ENCODE data around the gene CDH4.
"Not testable (repeated sequence)": the region's sequence is repeated elsewhere in the genome, so short reads cannot be mapped to it uniquely, and the experiment has no call there.

CDH4 gene

GRCh38 chr20:61422636-61423425 is 170.8 kb downstream of the CDH4 start:
- no peak for DNase-seq

- DNase-seq: no peak
Observed at GRCh38 chr20:61424011-61424627, 172.1 kb downstream of the CDH4 start.

DNA sequence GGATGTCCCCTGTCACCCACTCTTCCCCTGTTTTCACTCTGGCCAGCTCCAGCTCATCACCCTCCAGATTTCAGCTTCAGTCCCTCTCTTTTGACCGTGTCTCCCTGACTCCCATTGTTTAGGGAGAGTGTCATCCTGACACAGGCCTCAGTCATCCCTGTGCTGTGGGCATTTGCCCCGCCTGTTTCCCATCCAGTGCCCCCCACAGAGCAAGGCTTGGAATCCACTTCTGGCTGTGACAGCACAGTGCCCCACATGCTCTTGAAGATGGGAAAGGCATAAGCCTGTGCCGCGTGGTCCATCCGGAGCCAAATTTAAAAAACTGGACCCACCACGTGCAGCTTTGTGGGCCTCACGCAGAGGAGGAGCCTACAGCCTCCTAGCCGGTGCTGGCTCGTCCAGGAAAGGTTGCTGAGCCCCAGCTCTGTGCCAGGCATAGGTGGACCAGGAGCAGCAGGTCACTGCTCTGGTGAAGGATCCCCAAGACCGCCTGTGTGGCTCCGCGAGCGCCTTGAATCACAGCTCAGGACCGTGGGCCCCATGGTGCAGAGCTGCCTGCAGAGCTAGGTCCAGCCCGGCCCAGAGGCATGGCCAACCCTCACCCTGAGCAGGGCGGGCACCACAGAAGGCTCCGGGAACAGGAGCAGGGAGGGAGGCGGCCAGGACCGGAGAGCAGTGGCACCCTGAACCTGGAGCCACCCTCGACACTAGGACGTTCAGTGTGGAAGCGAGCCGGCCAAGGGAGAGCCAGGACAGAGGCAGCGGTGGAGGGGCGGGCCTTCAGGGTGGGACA is 172.8 kb downstream of the CDH4 start:
- DNase-seq: no peak

GRCh38 chr20:61425541-61425991 is 173.5 kb downstream of the CDH4 start:
- not testable (repeated sequence) for DNase-seq

DNA sequence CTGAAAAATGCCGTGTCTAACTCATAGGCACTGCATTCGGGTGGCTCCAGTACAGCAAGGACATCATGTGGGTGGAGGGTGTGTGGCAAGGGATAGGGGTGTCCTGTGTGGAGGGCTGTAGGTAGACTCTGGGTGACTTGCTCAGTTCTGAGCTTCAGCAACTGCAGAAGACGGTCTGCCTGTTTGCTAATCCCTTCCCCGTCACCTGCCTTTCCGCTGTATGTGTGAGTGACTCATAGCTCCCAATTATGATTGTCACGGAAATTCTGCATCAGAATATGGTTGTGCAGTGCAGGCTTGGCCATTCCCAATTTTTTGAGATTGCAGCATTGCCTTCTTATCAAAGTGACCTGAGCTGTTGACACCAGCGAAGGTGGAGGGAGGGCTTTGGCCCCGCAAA is 174.3 kb downstream of the CDH4 start:
- no peak for DNase-seq

- no peak for DNase-seq
Observed at GRCh38 chr20:61429458-61430227, 177.6 kb downstream of the CDH4 start.

DNA sequence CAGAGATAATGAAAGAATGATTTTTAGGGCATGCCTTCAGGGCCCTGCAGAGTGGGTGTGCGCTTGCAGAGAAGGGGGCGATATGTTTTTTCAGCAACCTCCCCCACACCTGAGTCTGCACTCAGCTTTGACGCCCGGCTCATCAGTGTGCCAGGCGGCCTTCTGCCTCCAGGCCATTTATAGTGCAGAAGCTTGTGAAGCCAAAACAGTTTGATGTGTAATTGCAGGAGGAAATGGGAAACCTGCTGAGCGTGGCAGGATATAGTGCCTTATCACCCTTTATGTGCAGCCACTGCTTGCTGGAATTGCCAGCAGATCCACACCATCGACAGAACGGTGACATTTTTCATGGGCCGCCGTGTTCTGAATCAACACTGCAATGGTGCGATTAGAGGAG is 178.2 kb downstream of the CDH4 start:
- DNase-seq: no peak

GRCh38 chr20:61433176-61433575 is 181.1 kb downstream of the CDH4 start:
- no peak for DNase-seq

DNA sequence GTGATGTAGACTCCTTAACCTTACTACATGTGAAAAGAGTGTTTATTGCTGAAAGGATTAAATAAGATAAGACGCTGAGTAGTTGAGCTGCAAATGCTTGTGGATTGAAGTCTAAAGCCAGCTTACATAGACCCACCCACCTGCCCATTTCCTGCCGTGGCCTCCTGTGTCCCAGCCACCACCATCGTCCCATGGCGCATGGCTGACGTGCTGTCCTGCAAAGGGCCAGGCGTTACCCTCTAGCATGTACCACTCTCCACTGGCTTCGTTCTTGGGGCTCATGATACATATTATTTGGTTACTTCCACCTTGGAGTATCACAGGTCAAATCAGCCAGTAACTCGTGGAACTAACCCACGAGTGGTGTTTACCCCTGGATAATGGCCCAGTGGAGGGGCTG is 181.8 kb downstream of the CDH4 start:
- no peak for DNase-seq

GRCh38 chr20:61434341-61434781 is 182.3 kb downstream of the CDH4 start:
- DNase-seq: no peak

DNA sequence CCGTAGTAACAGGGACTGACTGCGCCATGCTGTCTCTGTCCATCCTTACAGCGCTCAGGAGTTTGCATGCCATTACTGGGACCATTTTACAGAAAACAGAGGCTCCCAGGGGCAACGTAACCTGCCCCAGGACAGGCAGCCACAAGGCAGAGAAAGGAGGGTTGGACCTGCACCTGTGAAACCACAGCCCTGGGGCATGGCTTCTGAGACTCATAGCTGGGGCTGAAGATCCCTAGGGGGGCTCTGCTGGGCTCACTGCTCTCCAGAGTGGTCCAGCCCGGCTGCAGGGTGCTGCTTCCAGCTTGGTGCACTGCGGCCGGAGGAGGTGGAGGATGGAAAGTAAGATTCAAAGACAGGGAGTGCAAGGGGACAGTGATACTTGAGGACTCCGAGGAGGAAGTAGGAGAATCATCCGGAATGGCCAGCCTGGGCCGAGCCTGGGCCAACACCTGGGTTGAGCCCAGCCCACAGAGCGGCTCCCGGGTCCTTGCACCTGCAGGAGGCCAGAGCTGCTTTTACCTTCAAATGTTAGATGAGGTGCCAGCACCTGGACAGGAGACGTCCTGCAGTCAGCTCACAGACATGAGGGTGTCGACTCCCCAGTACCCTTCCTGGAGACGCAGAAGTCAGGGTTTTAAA is 183.2 kb downstream of the CDH4 start:
- DNase-seq: no peak

GRCh38 chr20:61435823-61436220 is 183.8 kb downstream of the CDH4 start:
- no peak for DNase-seq

DNA sequence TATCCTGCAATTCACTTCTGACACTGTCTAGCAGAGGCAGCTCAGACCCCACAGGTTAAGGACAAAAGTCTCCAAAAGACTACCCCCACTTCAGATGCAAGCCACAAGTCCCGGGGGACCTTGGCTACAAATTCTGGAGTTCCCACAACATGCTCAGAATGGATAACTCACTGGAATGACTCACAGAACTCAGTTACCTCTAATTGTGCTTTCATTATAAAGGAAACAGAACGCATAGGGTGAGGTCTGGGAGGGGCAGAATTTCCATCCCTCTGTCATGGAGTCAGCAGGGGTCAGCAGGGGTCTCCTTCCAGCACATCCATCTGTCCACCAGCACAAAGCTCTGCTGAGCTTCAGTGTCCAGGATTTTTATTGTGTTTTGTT is 184.2 kb downstream of the CDH4 start:
- no peak for DNase-seq

DNA sequence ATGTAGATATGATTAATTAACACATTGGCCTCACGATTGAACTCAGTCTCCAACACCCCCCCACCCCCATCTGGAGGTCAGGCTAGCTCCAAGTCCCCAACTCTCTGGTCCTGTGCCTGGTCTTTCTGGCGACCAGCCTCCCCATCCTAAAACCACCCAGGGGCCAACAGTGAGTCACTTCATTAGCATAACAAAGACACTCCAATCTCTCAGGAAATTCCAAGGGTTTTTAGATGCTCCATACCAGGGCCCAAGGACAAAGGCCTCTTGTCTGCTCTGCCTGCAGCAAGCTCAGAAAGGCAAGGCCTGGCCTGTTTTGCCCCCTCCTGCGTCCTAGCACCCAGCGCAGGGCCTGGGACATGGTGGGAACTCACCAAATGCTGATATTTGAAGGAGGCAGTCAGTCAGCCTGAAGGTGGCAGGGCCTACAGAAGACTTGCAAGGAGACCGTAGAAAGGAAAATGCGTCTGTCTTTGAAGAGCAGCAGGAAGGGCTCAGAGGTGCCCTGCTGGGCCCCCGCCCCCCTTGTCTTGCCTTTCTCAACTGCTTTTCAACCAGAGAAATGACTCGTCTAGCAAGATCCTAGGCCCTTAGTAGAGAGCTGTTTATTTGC is 184.7 kb downstream of the CDH4 start:
- DNase-seq: no peak

DNA sequence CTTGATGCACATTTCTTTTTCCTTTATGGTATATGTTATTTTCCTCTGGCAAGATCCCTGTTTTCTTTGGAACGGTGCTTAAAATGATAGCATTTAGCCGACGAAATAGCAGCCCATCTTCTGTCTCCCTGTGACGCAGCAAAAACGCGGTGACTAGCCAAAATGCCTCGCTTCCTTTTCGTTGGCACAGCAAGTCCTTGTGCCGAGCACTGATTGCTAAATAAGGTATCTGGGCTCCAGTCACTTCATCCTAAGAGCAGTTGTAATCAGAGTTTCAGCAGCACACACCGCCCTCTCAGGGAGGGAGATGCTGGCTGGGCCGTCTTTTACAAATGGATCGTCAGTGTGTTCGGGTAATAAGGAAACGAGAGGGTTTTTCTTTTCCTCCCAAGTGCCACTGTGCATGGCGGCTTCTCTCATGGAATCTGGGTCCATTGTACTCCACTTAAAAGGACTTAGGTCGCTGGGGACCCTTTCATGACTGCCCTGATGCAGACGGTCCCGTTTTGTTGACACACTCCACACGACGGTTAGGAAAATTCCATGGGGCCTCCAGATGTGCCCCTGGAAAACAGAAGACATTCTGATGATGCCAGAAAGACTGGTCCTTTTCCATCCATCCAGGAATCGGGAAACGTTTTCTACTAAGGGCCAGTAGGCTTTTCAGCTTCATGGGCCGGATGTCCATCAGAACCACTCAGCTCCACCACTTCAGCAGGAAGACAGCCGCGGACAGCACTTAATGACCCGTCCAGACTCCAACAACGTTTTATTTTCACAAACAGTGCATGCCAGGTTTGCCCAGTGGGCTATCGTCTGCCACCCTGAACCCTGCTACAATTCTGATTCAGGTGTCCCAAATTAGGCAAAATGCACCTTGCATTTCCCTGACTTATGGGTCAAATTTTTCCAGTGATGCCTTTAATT is 185.5 kb downstream of the CDH4 start:
- no peak for DNase-seq

DNA sequence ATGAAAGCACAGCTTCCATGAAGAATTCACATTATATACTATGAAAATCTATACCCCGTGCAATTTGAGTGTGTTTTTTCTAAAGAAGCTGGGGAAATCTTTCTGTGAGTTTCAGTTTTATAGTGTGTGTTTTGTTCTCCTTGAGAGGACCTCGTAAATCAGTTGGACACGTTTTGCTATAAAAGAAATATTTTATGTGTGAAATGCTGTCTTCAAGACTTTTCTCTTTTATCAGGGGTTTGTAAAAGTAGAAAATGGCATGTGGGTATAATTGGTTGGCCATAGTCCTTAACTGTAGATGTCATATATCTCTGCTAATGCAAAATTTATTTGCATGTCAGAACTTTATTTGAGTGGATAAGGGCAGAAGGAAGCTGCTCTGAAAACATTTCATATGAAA is 186.2 kb downstream of the CDH4 start:
- DNase-seq: no peak

DNA sequence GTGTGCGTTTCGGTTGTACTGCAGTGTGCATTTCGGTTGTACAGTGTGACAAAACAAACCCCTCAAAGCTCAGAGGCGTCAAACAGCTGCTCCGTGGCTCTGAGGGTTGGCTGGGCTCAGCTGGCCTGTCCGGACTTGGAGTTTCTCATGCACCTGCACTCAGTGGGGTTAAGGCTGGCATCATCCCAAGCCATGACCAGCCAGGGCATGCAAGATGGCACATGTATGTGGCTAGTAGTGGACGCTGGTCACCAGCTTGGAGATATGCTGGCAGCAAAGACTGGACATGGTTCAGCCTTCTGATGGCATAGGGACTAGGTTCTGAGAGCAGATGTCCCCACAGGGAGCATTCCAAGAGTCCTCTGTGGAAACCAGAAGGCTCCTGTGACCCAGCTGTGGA is 187.2 kb downstream of the CDH4 start:
- DNase-seq: no peak

DNA sequence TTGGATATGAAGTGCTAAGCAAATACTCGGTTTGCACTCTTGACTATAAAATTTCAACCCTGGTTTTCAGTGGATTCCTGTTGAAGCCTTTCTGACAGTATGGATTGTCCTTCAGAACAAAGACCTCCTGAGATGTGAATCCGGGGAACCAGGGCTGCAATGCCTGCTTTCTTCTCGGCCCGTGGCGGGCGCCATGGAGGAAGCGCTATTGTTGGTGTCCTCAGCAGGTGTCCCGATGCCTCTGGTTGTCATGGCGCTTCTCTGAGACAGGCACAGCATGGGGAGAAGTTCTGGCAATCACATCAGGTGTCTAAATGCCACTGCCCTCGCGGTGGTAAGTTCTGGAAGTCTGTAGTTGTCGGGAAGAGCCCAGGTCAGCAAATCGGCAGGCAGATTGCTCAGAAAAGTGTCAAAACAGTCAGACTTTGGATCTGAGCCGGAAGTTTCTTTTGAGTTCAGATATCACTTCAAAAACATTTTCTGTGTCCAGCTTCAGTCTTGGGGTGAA is 188.5 kb downstream of the CDH4 start:
- DNase-seq: no peak

GRCh38 chr20:61441537-61441936 is 189.5 kb downstream of the CDH4 start:
- no peak for DNase-seq

DNA sequence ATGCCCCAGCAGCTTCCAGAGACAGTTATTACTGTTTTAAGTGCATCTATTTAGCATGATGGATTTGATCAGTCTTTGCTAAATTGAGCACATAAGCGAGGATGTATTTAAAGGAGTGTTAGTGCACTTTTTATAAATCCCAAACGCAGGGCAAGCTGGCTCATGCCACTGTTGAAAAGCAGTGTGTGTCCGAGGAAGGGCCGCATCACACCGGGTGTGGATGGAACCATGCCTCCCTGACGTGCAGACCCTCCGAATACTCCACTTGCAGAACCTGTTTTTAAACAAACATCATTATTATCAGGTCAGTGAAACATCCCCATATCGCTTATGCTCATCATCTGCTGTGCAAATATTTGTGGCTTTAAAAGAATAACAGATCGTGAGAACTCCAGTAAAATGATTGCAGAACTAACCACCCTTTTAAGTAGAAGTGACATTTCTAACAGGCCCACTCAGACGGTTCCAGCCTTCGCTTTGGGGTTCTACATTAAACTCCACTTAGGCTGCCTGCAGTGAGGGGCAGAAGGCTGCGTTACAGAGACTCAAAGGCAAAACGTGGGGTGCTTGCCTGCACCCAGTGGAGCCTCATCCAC is 190.1 kb downstream of the CDH4 start:
- no peak for DNase-seq
